Measurements from ENCODE around the gene RLN2. TPM values are rescaled to one million over a fixed set of nuclear protein-coding genes. Genes with fewer than 3 reads are reported as not detected.
"Not testable (repeated sequence)": the region's sequence is repeated elsewhere in the genome, so short reads cannot be mapped to it uniquely, and the experiment has no call there.

RLN2 gene
- total RNA-seq, 1 experiment from 2014 or later: 3.7 TPM

DNA sequence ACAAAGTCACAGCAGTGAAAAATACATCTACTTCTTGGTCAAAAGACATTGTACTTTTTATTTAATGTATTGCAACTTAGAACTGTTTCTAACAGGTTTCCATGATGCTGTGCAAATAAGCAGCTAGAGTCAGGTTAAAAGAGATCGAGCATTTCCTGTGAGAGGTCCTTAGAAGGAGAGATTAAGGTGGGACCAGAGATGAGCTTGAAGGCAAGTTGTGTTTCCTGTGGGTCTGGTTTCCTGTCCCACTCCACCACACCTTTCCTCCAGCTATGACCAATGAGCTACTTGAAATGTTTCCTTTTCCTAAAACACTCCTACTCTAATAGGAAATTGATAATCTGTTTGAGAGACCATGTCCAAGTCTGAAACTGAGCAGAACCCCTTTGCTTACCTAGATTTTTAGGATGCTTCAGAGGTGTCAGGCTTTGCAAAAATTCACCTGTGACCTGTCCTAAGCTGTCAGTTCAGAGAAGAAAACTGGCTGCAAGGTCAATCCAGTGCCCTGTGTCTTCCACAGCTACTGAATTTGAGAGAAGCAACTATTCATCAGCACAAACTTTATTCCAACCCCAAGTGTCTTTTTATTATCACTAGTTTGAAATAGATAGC, 48.2 kb upstream of the RLN2 start:
- DNase-seq: no peak
- H3K4me2 ChIP-seq (ENCODE audit: insufficient read depth, insufficient read length, low read length): no peak overlapping the region
- Mint-ChIP-seq H3K36me3 (ENCODE audit: insufficient read depth in 1 of 3, low read depth in 3 of 3) (no peaks in the 10 kb centered on the region), H3K4me3 (no peak overlapping the region), H3K9me3 (no peaks in the 10 kb centered on the region; a peak in 1 of 5 replicates), H3K27me3 (ENCODE audit: low read depth) (peaks cover 4% of the 10 kb centered on the region; the same call in 1 of the 2 replicates), H3K4me1 (no peaks in the 10 kb centered on the region), H3K27ac (no peak overlapping the region)
- TF ChIP-seq, protein P1, sequence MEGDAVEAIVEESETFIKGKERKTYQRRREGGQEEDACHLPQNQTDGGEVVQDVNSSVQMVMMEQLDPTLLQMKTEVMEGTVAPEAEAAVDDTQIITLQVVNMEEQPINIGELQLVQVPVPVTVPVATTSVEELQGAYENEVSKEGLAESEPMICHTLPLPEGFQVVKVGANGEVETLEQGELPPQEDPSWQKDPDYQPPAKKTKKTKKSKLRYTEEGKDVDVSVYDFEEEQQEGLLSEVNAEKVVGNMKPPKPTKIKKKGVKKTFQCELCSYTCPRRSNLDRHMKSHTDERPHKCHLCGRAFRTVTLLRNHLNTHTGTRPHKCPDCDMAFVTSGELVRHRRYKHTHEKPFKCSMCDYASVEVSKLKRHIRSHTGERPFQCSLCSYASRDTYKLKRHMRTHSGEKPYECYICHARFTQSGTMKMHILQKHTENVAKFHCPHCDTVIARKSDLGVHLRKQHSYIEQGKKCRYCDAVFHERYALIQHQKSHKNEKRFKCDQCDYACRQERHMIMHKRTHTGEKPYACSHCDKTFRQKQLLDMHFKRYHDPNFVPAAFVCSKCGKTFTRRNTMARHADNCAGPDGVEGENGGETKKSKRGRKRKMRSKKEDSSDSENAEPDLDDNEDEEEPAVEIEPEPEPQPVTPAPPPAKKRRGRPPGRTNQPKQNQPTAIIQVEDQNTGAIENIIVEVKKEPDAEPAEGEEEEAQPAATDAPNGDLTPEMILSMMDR (conservative IDR thresholded peaks at IDR 0.05): no peak
- H4K8ac ChIP-seq (replicated peaks; ENCODE audit: insufficient read length, low read depth, low read length): no peak overlapping the region
- WGBS (ENCODE audit: extremely low coverage, insufficient read length, low lambda C conversion rate): no CpG with 5 or more reads among the region's 1 CpG
- H2BK20ac ChIP-seq (ENCODE audit: low read depth, low read length, poor library complexity, severe bottlenecking): no peak overlapping the region
- no peaks in the 10 kb centered on the region for H3K79me2 ChIP-seq (ENCODE audit: insufficient read depth, low read length)
- no peak overlapping the region for H3K4ac ChIP-seq (ENCODE audit: low read depth, low read length)
- H2BK5ac ChIP-seq (ENCODE audit: insufficient read length, low read length): no peak overlapping the region
- H3K4me1 ChIP-seq (ENCODE audit: insufficient read depth, low read length): no peaks in the 10 kb centered on the region
- no peak overlapping the region for H4K5ac ChIP-seq (ENCODE audit: insufficient read length, low read depth, low read length)
- H4K20me1 ChIP-seq (ENCODE audit: control insufficient read depth, insufficient read depth, insufficient read length): no peaks in the 10 kb centered on the region
- H3K27ac ChIP-seq (ENCODE audit: insufficient read length, low read depth, low read length): no peak overlapping the region
- no peaks in the 10 kb centered on the region for H3K23me2 ChIP-seq (ENCODE audit: insufficient read length, low read depth, low read length, poor library complexity, severe bottlenecking)
- no peak overlapping the region for H2BK15ac ChIP-seq (ENCODE audit: low read depth, low read length)
- H3T11ph ChIP-seq (ENCODE audit: low read length): no peak overlapping the region
- no peak overlapping the region for H3K14ac ChIP-seq (ENCODE audit: insufficient read depth, low read length)
- H3K18ac ChIP-seq (ENCODE audit: insufficient read length, low read depth, low read length): no peak overlapping the region
- no peak overlapping the region for H2AK5ac ChIP-seq (ENCODE audit: insufficient read length, low read length)
- H3K79me1 ChIP-seq (ENCODE audit: insufficient read depth, low read depth, low read length, poor library complexity, severe bottlenecking): no peaks in the 10 kb centered on the region
- H3K9me3 ChIP-seq (ENCODE audit: control insufficient read depth, low read depth, low read length): no peaks in the 10 kb centered on the region
- no peak overlapping the region for H3K23ac ChIP-seq (ENCODE audit: insufficient read length, low read depth, low read length)
- no peak overlapping the region for H2BK12ac ChIP-seq (ENCODE audit: insufficient read length, low read depth, low read length)
- H2AFZ ChIP-seq (ENCODE audit: low read length): no peak overlapping the region
- H4K91ac ChIP-seq (ENCODE audit: insufficient read length, low read depth, low read length): no peak overlapping the region
- no peaks in the 10 kb centered on the region for H3K27me3 ChIP-seq (ENCODE audit: insufficient read depth, low read length)
- no peak overlapping the region for H3K56ac ChIP-seq (ENCODE audit: insufficient read length, low read depth, low read length)
- no peak overlapping the region for H3K9ac ChIP-seq (ENCODE audit: extremely low read depth, insufficient read length, low read length)
- no peak overlapping the region for H2BK120ac ChIP-seq (ENCODE audit: low read depth, low read length, poor library complexity, severe bottlenecking)

DNA sequence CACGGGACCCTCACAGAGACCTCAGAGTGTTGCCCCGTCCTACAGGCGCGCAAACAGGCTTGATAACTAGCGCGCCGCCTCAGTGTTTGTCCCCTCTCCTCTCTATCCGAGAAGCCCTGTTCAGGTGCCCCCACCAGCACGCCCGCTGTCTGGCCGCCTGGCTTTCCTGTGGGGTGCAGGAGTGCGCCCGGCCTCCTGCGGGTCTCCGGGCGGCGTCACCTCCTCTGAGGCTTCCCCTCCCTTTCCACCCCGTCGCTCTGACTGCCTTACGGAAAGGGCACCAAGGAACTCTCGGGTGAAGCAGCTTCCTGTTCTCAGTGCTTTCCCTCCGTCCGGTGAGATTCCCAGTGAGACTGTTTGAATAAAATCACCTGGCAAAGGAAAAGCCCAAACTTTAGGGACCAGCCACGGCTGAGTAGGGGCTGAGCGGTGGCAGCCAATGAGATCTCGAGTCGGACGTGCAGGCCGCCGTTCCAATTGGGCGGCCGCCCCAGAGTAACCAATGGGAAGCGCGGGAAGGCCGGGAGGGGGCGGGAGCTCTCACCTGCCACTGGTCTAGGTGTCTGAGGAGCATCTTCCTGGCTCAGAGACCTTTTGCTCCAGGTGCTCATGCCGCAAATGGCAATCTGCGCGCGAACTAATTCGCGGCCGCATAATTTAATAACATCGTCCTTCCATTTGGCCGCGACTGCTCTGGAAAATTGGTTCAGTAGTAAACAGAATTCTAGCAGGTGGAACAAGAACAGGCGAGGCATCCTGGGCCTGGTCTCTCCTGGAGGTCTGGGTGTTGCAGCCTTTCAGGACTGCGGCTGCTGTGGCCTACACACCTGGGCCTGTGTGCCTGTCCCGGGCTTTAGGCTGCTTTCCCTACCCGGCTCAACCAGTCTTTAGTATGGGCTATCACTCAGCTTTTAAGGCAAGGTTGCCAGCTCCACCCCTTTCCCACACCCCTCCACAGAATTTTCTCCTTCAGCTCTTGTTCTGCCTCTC, 34.8 kb upstream of the RLN2 start, which contains the start of gene RLN1:
TSS of gene RLN1 (minus strand) at position 885 of the 990 bp plus-strand sequence. CDS start at position 755, 130 bp downstream.
- DNase-seq: peak; percentile 70
- WGBS (ENCODE audit: extremely low coverage, insufficient read length, low lambda C conversion rate): no CpG with 5 or more reads among the region's 50 CpGs

More for the DNA sequence above, 34.8 kb upstream of the RLN2 start, which contains the start of gene RLN1:
- H4K5ac ChIP-seq (ENCODE audit: insufficient read length, low read depth, low read length); H3K27me3 ChIP-seq (ENCODE audit: insufficient read depth, low read length); H3K9me3 ChIP-seq (ENCODE audit: control insufficient read depth, low read depth, low read length); H3K18ac ChIP-seq (ENCODE audit: insufficient read length, low read depth, low read length); H3K23me2 ChIP-seq (ENCODE audit: insufficient read length, low read depth, low read length, poor library complexity, severe bottlenecking); H4K8ac ChIP-seq (replicated peaks; ENCODE audit: insufficient read length, low read depth, low read length); H3K79me1 ChIP-seq (ENCODE audit: insufficient read depth, low read depth, low read length, poor library complexity, severe bottlenecking); H4K91ac ChIP-seq (ENCODE audit: insufficient read length, low read depth, low read length); H3K4me1 Mint-ChIP-seq; H3K4ac ChIP-seq (ENCODE audit: low read depth, low read length); H3K4me1 ChIP-seq (ENCODE audit: insufficient read depth, low read length); H3K27ac ChIP-seq (ENCODE audit: insufficient read length, low read depth, low read length); H2BK15ac ChIP-seq (ENCODE audit: low read depth, low read length); H3K79me2 ChIP-seq (ENCODE audit: insufficient read depth, low read length); H2AK5ac ChIP-seq (ENCODE audit: insufficient read length, low read length); H2BK12ac ChIP-seq (ENCODE audit: insufficient read length, low read depth, low read length); H3K36me3 Mint-ChIP-seq (ENCODE audit: insufficient read depth in 1 of 3, low read depth in 3 of 3); H3K23ac ChIP-seq (ENCODE audit: insufficient read length, low read depth, low read length); H2BK5ac ChIP-seq (ENCODE audit: insufficient read length, low read length); H4K20me1 ChIP-seq (ENCODE audit: control insufficient read depth, insufficient read depth, insufficient read length); H3K56ac ChIP-seq (ENCODE audit: insufficient read length, low read depth, low read length); H3K14ac ChIP-seq (ENCODE audit: insufficient read depth, low read length); H3K9ac ChIP-seq (ENCODE audit: extremely low read depth, insufficient read length, low read length); H2BK120ac ChIP-seq (ENCODE audit: low read depth, low read length, poor library complexity, severe bottlenecking); H3K9me3 Mint-ChIP-seq; H3K27me3 Mint-ChIP-seq (ENCODE audit: low read depth); H3T11ph ChIP-seq (ENCODE audit: low read length): not testable (repeated sequence)
- Histone ChIP-seq H2AFZ (ENCODE audit: low read length) (peak within 1 kb of the TSS; percentile 80), H3K4me2 (ENCODE audit: insufficient read depth, insufficient read length, low read length) (peak within 1 kb of the TSS; percentile 53), H2BK20ac (ENCODE audit: low read depth, low read length, poor library complexity, severe bottlenecking) (peak within 1 kb of the TSS; percentile 83)
- Mint-ChIP-seq H3K4me3 (peak within 1 kb of the TSS; percentile 63 to 69), H3K27ac (peak within 1 kb of the TSS in 2 of 3 experiments; percentile 79 to 86; a peak in 5 of 7 replicates)
